OCI-LY7 (cell line): ENCODE results near the gene PTCHD4. TPM values are rescaled to one million over a fixed set of nuclear protein-coding genes. Genes with fewer than 3 reads are reported as not detected.
"Not testable (repeated sequence)": the region's sequence is repeated elsewhere in the genome, so short reads cannot be mapped to it uniquely, and the experiment has no call there.

ENCODE experiments used
- BruUV-seq: library from RNA; stranded (reverse); fragments of 400-500 nt; replicated peaks from 2 replicates; lab custom pipeline; 2021; lab: Mats Ljungman, UMichigan
- CTCF ChIA-PET: fragments of 300-600 bp; sonication (Branson Sonifier 250); formaldehyde crosslinking; loops from one replicate; lab custom pipeline; 2022; ENCODE audit warnings: antibody characterized with exemption; ENCODE audit not compliant: unreplicated experiment; lab: Charles Lee
- POLR2A ChIA-PET: fragments of 300-600 bp; sonication (Branson Sonifier 250); formaldehyde crosslinking; loops from one replicate; lab custom pipeline; 2022; ENCODE audit warnings: antibody characterized with exemption; lab: Charles Lee
- DNase-seq: peaks from one replicate; pipeline ENCODE4 v3.0.0-alpha.2; 2015; ENCODE audit warnings: low spot score
- H2AFZ ChIP-seq: fragments of 200-600 bp; sonication (generic), shearing (Covaris generic); 2 replicates; pipeline ENCODE4 v1.6.1; 2014; ENCODE audit warnings: mild to moderate bottlenecking, antibody characterized with exemption, low read length, moderate library complexity
- H3K27ac ChIP-seq: fragments of 200-600 bp; sonication (generic); 2 replicates; pipeline ENCODE4 v1.5.1; 2014; ENCODE audit warnings: mixed run types, low read depth, mild to moderate bottlenecking, moderate library complexity, low read length, inconsistent platforms; ENCODE audit not compliant: poor library complexity, severe bottlenecking
- H3K36me3 ChIP-seq: fragments of 200-600 bp; sonication (generic); 2 replicates; pipeline ENCODE4 v1.6.1; 2014; ENCODE audit warnings: mild to moderate bottlenecking, antibody characterized with exemption, low read length, moderate library complexity, mixed read lengths; ENCODE audit not compliant: insufficient read depth
- H3K4me1 ChIP-seq: fragments of 200-600 bp; sonication (generic); 2 replicates; pipeline ENCODE4 v1.5.1; 2014; ENCODE audit warnings: mild to moderate bottlenecking, low read length; ENCODE audit not compliant: insufficient read depth, poor library complexity, severe bottlenecking
- H3K4me2 ChIP-seq: fragments of 200-600 bp; sonication (generic); 2 replicates; pipeline ENCODE4 v1.6.1; 2014; ENCODE audit warnings: mild to moderate bottlenecking, low read length
- H3K4me3 ChIP-seq: fragments of 200-600 bp; sonication (generic); 2 replicates; pipeline ENCODE4 v1.5.1; 2014; ENCODE audit warnings: mild to moderate bottlenecking, low read depth, low read length; ENCODE audit not compliant: poor library complexity, severe bottlenecking
- H3K79me2 ChIP-seq: fragments of 200-600 bp; sonication (generic); 2 replicates; pipeline ENCODE4 v1.6.1; 2016; ENCODE audit warnings: low read depth, mild to moderate bottlenecking, low read length, moderate library complexity, mixed read lengths; ENCODE audit not compliant: insufficient read depth
- H3K9me2 ChIP-seq: fragments of 200-600 bp; sonication (generic); 2 replicates; pipeline ENCODE4 v1.6.1; 2016; ENCODE audit warnings: mild to moderate bottlenecking, low read length, mixed read lengths; ENCODE audit not compliant: insufficient read depth
- H3K9me3 ChIP-seq: fragments of 200-600 bp; sonication (generic); 2 replicates; pipeline ENCODE4 v1.6.1; 2014; ENCODE audit warnings: mild to moderate bottlenecking, mixed run types, low read length, mixed read lengths
- H4K20me1 ChIP-seq: fragments of 200-600 bp; sonication (generic); 2 replicates; pipeline ENCODE4 v1.6.1; 2014; ENCODE audit warnings: mild to moderate bottlenecking, antibody characterized with exemption, low read length, moderate library complexity, mixed read lengths; ENCODE audit not compliant: insufficient read depth
- CTCF ChIP-seq: fragments of 200-600 bp; sonication (generic); conservative IDR thresholded peaks from 2 replicates; pipeline ENCODE4 v1.5.1; 2014; ENCODE audit warnings: mild to moderate bottlenecking, antibody characterized with exemption, low read length, moderate library complexity, mixed read lengths
- EZH2phosphoT487 ChIP-seq: fragments of 200-600 bp; sonication (generic); IDR thresholded peaks from 2 replicates; pipeline ENCODE4 v1.6.1; 2018; ENCODE audit warnings: low read depth, borderline replicate concordance, mild to moderate bottlenecking, mixed run types, antibody characterized with exemption, low read length, moderate library complexity, mixed read lengths
- intact Hi-C: fragments of 100-400 bp; cut with micrococcal nuclease; formaldehyde crosslinking; loops from one replicate; pipeline ENCODE4 v1.10.0; 2022; ENCODE audit not compliant: unreplicated experiment
- total RNA-seq, 2 experiments: library from RNA; depleted of rRNA in 1 of 2; stranded (reverse); fragments of >200 nt in 1 of 2; shearing (Covaris generic) in 1 of 2; gene quantifications; 2 replicates each; pipeline ENCODE4 v1.2.3, GENCODE V29; 2014 to 2022

The PTCHD4 gene
- total RNA-seq, 2 experiments from 2014 or later = not detected

GRCh38 chr6:48135323-48136084 is 24.5 kb upstream of the PTCHD4 start:
- no peak overlapping the region for H3K4me2 ChIP-seq
- no peak for DNase-seq
- H3K4me3 ChIP-seq = no peak overlapping the region
- H3K4me1 ChIP-seq = no peaks in the 10 kb centered on the region
- CTCF ChIA-PET = no interaction called here
- POLR2A ChIA-PET = no interaction called here
- H3K36me3 ChIP-seq = no peaks in the 10 kb centered on the region
- no peak for TF ChIP-seq EZH2phosphoT487
- no peak for TF ChIP-seq CTCF
- H3K9me2 ChIP-seq = no peaks in the 10 kb centered on the region
- H4K20me1 ChIP-seq = no peaks in the 10 kb centered on the region
- H3K9me3 ChIP-seq = no peaks in the 10 kb centered on the region
- no peaks in the 10 kb centered on the region for H3K79me2 ChIP-seq
- intact Hi-C loops = no loop called here
- H2AFZ ChIP-seq = no peak overlapping the region
- H3K27ac ChIP-seq = no peak overlapping the region
- BruUV-seq = no TSS peak

GRCh38 chr6:48134246-48134645 is 23.2 kb upstream of the PTCHD4 start:
- no TSS peak for BruUV-seq
- no peak for DNase-seq
- intact Hi-C loops = no loop called here
- H3K27ac ChIP-seq = no peak overlapping the region
- no peaks in the 10 kb centered on the region for H4K20me1 ChIP-seq
- no peaks in the 10 kb centered on the region for H3K9me3 ChIP-seq
- H3K79me2 ChIP-seq = no peaks in the 10 kb centered on the region
- no peak overlapping the region for H3K4me3 ChIP-seq
- TF ChIP-seq CTCF (no peak), EZH2phosphoT487 (no peak)
- no peak overlapping the region for H2AFZ ChIP-seq
- no peaks in the 10 kb centered on the region for H3K4me1 ChIP-seq
- POLR2A ChIA-PET = no interaction called here
- H3K36me3 ChIP-seq = no peaks in the 10 kb centered on the region
- H3K4me2 ChIP-seq = no peak overlapping the region
- CTCF ChIA-PET = no interaction called here
- no peaks in the 10 kb centered on the region for H3K9me2 ChIP-seq

- Histone ChIP-seq H3K9me3 (no peaks in the 10 kb centered on the region), H3K79me2 (no peaks in the 10 kb centered on the region), H3K27ac (no peak overlapping the region), H2AFZ (no peak overlapping the region), H4K20me1 (no peaks in the 10 kb centered on the region), H3K4me1 (no peaks in the 10 kb centered on the region), H3K9me2 (no peaks in the 10 kb centered on the region), H3K4me2 (no peak overlapping the region), H3K4me3 (no peak overlapping the region), H3K36me3 (no peaks in the 10 kb centered on the region)
- intact Hi-C loops = no loop called here
- no peak for DNase-seq
- CTCF ChIA-PET = no interaction called here
- TF ChIP-seq EZH2phosphoT487 (no peak), CTCF (no peak)
- no TSS peak for BruUV-seq
- POLR2A ChIA-PET = no interaction called here
Observed at GRCh38 chr6:48123601-48124000, 12.6 kb upstream of the PTCHD4 start.

GRCh38 chr6:48121983-48122749 is 11.2 kb upstream of the PTCHD4 start:
- H4K20me1 ChIP-seq, H3K4me2 ChIP-seq, H3K4me1 ChIP-seq, H3K27ac ChIP-seq, BruUV-seq, POLR2A ChIA-PET, H3K36me3 ChIP-seq, DNase-seq, H3K9me2 ChIP-seq, H2AFZ ChIP-seq, H3K79me2 ChIP-seq, H3K4me3 ChIP-seq, intact Hi-C loops, H3K9me3 ChIP-seq, CTCF ChIA-PET: not testable (repeated sequence)
